GM12873 (cell line): Measurements from ENCODE around the gene GDPD3.

Experiments
- TF ChIP-seq, protein P1 (sequence below): IDR thresholded peaks from 2 replicates; pipeline ENCODE4 v1.5.1; 2012; ENCODE audit warnings: low read depth, mild to moderate bottlenecking, moderate library complexity, low read length, control low read depth; ENCODE audit not compliant: insufficient read depth; ENCODE audit errors: missing control alignments

Gene GDPD3

DNA sequence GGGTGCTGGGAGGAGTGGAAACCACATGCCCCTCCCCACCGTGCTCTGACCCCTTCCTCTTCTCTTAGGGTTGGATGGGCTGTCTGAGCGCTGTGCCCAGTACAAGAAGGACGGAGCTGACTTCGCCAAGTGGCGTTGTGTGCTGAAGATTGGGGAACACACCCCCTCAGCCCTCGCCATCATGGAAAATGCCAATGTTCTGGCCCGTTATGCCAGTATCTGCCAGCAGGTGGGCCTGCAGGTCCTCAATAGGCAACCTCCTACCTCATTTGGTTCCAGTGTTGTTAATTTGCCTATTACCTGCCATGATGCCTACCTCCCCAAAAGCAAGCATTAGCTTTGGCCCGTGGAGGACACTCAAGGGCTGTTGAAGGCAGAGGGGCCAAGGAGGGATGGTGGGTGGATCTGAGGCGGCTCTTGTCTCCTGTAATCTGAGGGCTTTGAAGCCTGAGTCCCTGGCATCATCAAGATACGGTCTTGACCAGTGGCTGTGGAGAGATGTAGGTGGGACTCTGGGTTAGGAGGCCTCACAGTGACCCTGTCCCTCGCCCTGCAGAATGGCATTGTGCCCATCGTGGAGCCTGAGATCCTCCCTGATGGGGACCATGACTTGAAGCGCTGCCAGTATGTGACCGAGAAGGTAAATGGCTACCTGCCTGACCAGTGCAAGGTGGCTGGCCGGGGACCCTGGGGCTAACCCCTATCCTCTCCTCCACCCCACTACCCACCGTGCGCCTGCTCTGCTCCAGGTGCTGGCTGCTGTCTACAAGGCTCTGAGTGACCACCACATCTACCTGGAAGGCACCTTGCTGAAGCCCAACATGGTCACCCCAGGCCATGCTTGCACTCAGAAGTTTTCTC lies 44.4 kb downstream of the GDPD3 start:
- TF ChIP-seq, protein P1, sequence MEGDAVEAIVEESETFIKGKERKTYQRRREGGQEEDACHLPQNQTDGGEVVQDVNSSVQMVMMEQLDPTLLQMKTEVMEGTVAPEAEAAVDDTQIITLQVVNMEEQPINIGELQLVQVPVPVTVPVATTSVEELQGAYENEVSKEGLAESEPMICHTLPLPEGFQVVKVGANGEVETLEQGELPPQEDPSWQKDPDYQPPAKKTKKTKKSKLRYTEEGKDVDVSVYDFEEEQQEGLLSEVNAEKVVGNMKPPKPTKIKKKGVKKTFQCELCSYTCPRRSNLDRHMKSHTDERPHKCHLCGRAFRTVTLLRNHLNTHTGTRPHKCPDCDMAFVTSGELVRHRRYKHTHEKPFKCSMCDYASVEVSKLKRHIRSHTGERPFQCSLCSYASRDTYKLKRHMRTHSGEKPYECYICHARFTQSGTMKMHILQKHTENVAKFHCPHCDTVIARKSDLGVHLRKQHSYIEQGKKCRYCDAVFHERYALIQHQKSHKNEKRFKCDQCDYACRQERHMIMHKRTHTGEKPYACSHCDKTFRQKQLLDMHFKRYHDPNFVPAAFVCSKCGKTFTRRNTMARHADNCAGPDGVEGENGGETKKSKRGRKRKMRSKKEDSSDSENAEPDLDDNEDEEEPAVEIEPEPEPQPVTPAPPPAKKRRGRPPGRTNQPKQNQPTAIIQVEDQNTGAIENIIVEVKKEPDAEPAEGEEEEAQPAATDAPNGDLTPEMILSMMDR, result peak; percentile 64

DNA sequence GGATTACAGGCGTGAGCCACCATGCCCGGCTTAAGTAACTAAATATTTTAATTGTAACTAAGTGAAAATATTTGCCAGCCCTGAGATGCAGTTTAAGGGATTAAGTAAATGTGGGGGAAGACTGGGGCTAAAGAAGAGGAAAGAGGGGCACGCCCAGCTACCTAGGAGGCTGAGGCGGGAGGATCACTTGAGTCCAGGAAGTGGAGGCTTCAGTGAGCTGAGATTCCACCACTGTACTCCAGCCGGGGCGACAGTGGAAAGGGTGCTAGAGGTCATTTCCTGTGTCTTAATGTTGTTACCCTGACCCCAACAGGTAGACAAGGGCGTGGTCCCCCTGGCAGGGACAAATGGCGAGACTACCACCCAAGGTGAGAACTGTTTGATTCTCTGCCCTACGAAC lies 45.0 kb downstream of the GDPD3 start:
- TF ChIP-seq, protein P1, result no peak

DNA sequence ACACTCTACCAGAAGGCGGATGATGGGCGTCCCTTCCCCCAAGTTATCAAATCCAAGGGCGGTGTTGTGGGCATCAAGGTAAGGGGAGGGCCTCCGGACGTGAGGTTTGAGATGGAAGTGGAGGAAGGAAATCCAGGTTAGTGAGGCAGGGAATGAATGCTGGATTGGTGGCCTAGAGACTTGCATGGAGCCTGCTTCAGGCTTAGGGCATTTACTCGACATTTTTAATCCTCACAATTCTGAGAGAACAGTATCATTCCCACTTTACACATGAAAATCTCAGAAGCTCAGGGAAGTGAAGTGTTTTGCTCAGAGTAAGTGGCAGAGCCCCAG lies 45.8 kb downstream of the GDPD3 start:
- TF ChIP-seq, protein P1, result no peak

DNA sequence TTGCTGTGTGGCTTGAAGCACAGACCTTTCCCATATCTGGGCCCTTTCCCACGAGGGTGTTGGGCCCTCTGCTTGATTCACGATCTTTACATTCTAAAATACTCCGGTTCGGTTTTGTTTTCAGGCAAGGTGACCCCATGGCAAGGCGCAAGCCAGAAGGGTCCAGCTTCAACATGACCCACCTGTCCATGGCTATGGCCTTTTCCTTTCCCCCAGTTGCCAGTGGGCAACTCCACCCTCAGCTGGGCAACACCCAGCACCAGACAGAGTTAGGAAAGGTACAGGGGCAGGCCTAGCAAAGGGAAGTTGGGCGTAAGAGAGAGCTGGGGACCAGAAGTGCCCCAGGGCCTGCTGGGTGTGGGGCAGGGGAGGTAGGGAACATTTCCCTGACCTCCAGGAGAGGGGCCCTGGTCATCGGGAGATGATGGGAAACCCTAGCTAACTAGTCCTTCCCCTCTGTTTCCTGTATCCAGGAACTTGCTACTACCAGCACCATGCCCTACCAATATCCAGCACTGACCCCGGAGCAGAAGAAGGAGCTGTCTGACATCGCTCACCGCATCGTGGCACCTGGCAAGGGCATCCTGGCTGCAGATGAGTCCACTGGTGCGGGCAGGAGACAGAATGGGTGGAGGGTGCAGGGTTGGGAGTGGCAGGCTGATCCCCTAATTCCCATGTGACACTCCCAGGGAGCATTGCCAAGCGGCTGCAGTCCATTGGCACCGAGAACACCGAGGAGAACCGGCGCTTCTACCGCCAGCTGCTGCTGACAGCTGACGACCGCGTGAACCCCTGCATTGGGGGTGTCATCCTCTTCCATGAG lies 46.4 kb downstream of the GDPD3 start:
- TF ChIP-seq, protein P1, result no peak

DNA sequence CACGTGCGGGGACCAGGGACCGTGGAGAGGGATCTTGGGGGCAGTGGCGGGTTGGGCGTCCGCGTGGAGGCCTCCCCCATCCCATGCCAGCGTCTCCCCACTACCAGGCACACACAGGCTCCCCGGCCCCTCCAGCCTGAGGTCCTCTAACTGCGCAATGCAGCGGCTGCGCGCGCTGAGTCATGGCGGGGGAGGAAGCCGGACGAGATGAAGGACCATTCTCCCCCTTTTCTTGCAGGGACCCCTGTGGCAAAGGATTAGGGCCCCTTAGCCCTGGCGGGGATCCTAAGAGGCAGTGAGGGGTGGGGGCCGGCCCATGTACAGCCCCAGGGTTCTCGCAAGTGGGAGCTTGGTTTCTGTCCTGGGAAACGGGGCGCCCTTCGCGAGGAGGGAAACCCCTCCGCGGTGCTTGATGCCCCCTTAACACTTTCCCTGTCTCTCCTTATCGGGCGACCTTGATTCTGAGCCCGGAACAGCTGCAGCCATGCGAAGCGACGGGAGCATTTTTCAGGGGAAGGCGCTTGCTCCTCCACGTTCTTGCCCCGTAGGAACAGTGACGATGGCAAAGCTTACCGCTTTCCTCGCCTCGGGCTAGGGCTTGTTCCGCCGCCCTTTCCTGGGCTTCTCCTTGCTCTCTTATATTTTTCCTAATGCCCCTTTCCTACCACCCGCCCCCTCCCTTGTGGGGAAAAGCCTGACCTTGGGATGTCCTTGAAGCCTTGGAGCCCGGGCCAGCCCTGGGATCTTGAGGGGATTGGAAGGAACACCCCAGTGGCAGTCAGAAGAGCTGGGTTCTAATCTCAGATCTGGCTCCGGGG lies 47.2 kb downstream of the GDPD3 start:
- TF ChIP-seq, protein P1, result no peak

DNA sequence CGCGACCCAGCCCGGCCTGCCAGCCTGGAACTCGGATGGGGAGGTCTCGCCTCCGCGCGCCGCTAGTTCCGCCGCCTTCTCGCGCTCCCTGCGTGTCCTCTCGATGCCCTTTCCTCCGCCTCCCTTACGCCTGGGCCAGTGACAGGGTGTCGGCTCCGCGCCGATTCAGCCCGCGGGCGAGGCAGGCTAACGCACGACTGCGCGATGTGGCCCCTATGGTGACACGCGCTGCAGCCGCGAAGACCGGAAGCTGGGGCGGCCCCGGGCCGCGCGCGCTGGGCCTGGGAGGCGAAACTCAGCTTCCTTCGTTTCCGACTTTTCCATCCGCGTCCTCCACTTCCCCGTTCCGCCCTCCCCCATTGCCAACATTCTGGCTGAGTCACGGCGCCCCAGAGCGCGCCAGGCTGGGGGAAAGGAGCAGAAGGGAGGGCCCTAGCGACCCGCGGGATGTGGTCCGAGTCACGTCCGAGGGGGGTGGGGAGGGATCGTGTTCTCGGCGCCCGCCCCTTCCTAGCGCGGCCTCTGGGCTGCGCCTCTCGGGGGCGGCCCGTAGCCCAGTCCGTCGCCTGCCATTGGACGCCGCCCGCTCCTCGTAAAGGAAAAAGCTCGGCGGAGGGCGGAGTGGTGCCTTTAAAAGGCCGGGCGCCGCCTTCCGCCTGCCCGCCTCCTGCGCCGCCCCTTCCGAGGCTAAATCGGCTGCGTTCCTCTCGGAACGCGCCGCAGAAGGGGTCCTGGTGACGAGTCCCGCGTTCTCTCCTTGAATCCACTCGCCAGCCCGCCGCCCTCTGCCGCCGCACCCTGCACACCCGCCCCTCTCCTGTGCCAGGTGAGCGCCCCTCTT lies 48.0 kb downstream of the GDPD3 start, which contains the start of gene ALDOA:
ALDOA (plus strand) TSS at position 659 of the 841 bp plus-strand sequence. CDS start 1,138 bp downstream, outside the sequence.
- TF ChIP-seq, protein P1, result no peak
